MCF 10A (cell line): ENCODE measurements around the gene CAND2. TPM values are rescaled to one million over a fixed set of nuclear protein-coding genes. Genes with fewer than 3 reads are reported as not detected.

Experiments used
- BruUV-seq: library from RNA; stranded (reverse); fragments of 400-500 nt; replicated peaks from 2 replicates; lab custom pipeline; 2021; lab: Mats Ljungman, UMichigan
- CTCF ChIA-PET: fragments of 300-600 bp; sonication (Branson Sonifier 250); formaldehyde crosslinking; extraction: SDS; loops from one replicate; lab custom pipeline; 2021; ENCODE audit warnings: antibody characterized with exemption, inconsistent platforms; lab: Yijun Ruan, JAX
- POLR2A ChIA-PET: fragments of 300-600, 350-650 bp; sonication (Branson Sonifier 250); formaldehyde crosslinking; extraction: SDS; loops from one replicate; lab custom pipeline; 2020; ENCODE audit warnings: antibody characterized with exemption, inconsistent platforms; lab: Yijun Ruan, JAX
- DNase-seq: peaks from one replicate; pipeline ENCODE4 v3.0.0-alpha.2; 2018; ENCODE audit not compliant: unreplicated experiment
- H3K27ac Mint-ChIP-seq: one replicate; pipeline ENCODE4 v1.8.0; 2022; ENCODE audit warnings: mild to moderate bottlenecking, low read depth, mixed read lengths; ENCODE audit not compliant: unreplicated experiment
- H3K27me3 Mint-ChIP-seq: one replicate; pipeline ENCODE4 v1.8.0; 2022; ENCODE audit warnings: mixed read lengths; ENCODE audit not compliant: insufficient read depth, unreplicated experiment
- H3K36me3 Mint-ChIP-seq: one replicate; pipeline ENCODE4 v1.8.0; 2022; ENCODE audit warnings: mild to moderate bottlenecking, moderate library complexity, mixed read lengths; ENCODE audit not compliant: insufficient read depth, unreplicated experiment
- H3K4me1 Mint-ChIP-seq: one replicate; pipeline ENCODE4 v1.8.0; 2022; ENCODE audit warnings: mixed read lengths; ENCODE audit not compliant: insufficient read depth, unreplicated experiment
- H3K4me3 Mint-ChIP-seq: one replicate; pipeline ENCODE4 v1.8.0; 2022; ENCODE audit warnings: mild to moderate bottlenecking, moderate library complexity, mixed read lengths; ENCODE audit not compliant: unreplicated experiment
- H3K9me3 Mint-ChIP-seq: one replicate; pipeline ENCODE4 v1.8.0; 2022; ENCODE audit warnings: mixed read lengths; ENCODE audit not compliant: unreplicated experiment
- intact Hi-C: fragments of 100-400 bp; cut with micrococcal nuclease; formaldehyde crosslinking; loops from 2 replicates; pipeline ENCODE4 v1.14.1; 2022
- total RNA-seq: library from RNA; stranded (reverse); gene quantifications from 2 replicates; pipeline ENCODE4 v1.2.3, GENCODE V29; 2022
- TF ChIP-seq, protein P1 (sequence below): fragments of 200-600 bp; IDR thresholded peaks from one replicate; pipeline ENCODE4 v1.8.0; 2022; ENCODE audit warnings: antibody characterized with exemption, mild to moderate bottlenecking; ENCODE audit not compliant: unreplicated experiment

The CAND2 gene
- total RNA-seq, 1 experiment from 2014 or later, result not detected

DNA sequence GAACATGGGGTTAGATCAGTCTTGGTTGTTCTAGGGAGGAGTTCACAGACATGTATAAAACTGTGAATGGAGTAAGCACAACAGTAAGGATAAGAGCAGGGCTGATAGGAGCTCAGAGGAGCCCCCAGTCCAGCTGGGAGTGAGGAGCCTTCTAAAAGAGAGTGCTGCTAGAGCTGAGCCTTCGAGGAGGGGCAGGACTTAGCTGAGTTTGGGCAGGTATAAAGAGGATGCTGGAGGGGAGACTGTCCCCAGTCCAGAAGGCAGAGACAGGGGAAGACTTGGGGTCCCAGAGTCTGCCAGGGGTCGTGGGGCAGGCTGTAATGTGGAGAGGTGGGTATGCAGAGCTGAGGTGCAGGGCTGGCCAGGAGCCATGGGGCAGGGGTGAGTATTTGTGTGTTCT lies 12.1 kb downstream of the CAND2 start:
- no peak overlapping the region for H3K4me3 Mint-ChIP-seq
- TF ChIP-seq, protein P1, sequence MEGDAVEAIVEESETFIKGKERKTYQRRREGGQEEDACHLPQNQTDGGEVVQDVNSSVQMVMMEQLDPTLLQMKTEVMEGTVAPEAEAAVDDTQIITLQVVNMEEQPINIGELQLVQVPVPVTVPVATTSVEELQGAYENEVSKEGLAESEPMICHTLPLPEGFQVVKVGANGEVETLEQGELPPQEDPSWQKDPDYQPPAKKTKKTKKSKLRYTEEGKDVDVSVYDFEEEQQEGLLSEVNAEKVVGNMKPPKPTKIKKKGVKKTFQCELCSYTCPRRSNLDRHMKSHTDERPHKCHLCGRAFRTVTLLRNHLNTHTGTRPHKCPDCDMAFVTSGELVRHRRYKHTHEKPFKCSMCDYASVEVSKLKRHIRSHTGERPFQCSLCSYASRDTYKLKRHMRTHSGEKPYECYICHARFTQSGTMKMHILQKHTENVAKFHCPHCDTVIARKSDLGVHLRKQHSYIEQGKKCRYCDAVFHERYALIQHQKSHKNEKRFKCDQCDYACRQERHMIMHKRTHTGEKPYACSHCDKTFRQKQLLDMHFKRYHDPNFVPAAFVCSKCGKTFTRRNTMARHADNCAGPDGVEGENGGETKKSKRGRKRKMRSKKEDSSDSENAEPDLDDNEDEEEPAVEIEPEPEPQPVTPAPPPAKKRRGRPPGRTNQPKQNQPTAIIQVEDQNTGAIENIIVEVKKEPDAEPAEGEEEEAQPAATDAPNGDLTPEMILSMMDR, result no peak
- no peaks in the 10 kb centered on the region for H3K27me3 Mint-ChIP-seq
- DNase-seq, result no peak
- ChIA-PET CTCF (interaction anchor here (0.6 to 4.5 kb wide), 4 partner anchors 9 to 178 kb away, joined by 3 to 22 read pairs (median 4); no protein-coding TSS in a partner anchor), POLR2A (interaction anchor here (0.6 kb wide), 1 partner anchor 55 kb away, joined by 4 read pairs; no protein-coding TSS in a partner anchor)
- H3K4me1 Mint-ChIP-seq, result no peaks in the 10 kb centered on the region
- no TSS peak for BruUV-seq
- peaks cover 5% of the 10 kb centered on the region for H3K36me3 Mint-ChIP-seq
- no peaks in the 10 kb centered on the region for H3K9me3 Mint-ChIP-seq
- peak overlapping the region; percentile 76 for H3K27ac Mint-ChIP-seq
- intact Hi-C loops, result no loop called here

- Mint-ChIP-seq H3K36me3 (peaks cover 5% of the 10 kb centered on the region), H3K9me3 (no peaks in the 10 kb centered on the region), H3K27ac (peak overlapping the region; percentile 76), H3K4me1 (no peaks in the 10 kb centered on the region), H3K27me3 (no peaks in the 10 kb centered on the region), H3K4me3 (peak overlapping the region; percentile 22)
- ChIA-PET POLR2A (no interaction called here), CTCF (interaction anchor here (0.6 to 4.5 kb wide), 5 partner anchors 30 to 178 kb away, joined by 3 to 22 read pairs (median 3); no protein-coding TSS in a partner anchor)
- TF ChIP-seq, protein P1, result no peak
- DNase-seq, result no peak
- intact Hi-C loops, result no loop called here
- no TSS peak for BruUV-seq
Observed at GRCh38 chr3:12809001-12809400, 12.5 kb downstream of the CAND2 start.

DNA sequence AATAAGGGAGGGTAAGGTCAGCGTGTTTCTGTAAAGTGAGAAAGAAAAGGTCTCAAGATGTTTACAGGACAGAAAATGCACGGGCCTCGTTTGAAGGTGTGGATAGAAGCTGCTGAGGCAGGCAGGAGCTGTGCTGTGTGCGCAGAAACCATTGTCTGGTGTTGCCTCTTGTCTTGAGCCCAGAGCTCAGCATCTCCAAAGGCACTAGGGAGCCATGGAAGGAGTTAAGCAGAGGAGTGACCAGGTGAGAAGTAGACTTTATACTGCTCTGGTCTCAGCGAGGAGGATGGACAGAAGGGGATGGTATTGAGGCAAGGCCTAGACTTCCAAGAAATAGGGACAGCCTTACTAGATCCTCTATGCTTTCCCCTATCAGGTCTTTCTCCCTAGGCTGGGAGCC lies 13.0 kb downstream of the CAND2 start:
- Mint-ChIP-seq H3K36me3 (peaks cover 5% of the 10 kb centered on the region), H3K4me3 (peak overlapping the region; percentile 22), H3K9me3 (no peaks in the 10 kb centered on the region), H3K27me3 (no peaks in the 10 kb centered on the region), H3K4me1 (no peaks in the 10 kb centered on the region), H3K27ac (no peak overlapping the region)
- no TSS peak for BruUV-seq
- intact Hi-C loops, result no loop called here
- DNase-seq, result no peak
- ChIA-PET CTCF (interaction anchor here (0.6 to 4.5 kb wide), 7 partner anchors 10 to 101 kb away, joined by 3 to 22 read pairs (median 4); no protein-coding TSS in a partner anchor), POLR2A (no interaction called here)
- TF ChIP-seq, protein P1, result no peak

DNA sequence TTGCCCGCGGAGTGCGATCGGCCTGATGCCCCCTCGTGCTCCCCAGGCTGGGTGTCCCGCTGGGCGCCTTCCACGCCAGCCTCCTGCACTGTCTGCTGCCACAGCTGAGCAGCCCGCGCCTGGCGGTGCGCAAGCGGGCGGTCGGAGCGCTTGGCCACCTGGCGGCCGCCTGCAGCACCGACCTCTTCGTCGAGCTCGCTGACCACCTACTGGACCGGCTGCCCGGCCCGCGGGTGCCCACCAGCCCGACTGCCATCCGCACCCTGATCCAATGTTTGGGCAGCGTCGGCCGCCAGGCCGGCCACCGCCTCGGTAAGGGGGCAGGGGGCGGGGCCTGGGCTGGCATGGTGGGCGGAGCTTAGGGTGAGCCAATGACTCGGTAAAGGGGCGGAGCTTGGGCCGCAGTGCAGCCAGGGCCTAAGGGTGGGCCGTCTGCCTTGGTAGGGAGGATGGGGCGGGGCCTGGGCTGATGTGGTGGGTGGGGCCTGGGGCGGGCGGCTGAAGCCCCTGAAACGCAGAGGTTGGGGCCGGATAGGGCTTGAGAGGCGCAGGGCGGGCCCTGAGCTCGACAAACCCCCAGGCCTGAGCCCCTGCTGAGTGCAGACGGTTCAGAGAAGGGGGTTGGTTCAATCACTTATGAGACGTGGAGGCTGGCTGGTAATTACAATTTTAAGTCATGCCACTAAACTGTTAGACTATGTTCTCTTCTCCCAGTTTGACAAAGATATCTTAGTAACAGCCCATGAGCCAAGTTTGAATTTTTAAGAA lies 13.7 kb downstream of the CAND2 start:
- no peaks in the 10 kb centered on the region for H3K4me1 Mint-ChIP-seq
- ChIA-PET POLR2A (interaction anchor here (0.7 to 1.2 kb wide), 4 partner anchors 13 to 1248 kb away, joined by 3 to 8 read pairs (median 3); partner anchors contain the start of gene RPL32), CTCF (interaction anchor here (0.7 to 4.5 kb wide), 9 partner anchors 9 to 102 kb away, joined by 3 to 22 read pairs (median 4); partner anchors contain the start of gene TMEM40)
- BruUV-seq, result no TSS peak
- peak overlapping the region; percentile 22 for H3K4me3 Mint-ChIP-seq
- intact Hi-C loops, result no loop called here
- peak; percentile 84 for DNase-seq
- H3K36me3 Mint-ChIP-seq, result peaks cover 5% of the 10 kb centered on the region
- no peak overlapping the region for H3K27ac Mint-ChIP-seq
- no peaks in the 10 kb centered on the region for H3K27me3 Mint-ChIP-seq
- TF ChIP-seq, protein P1, result peak; percentile 65
- H3K9me3 Mint-ChIP-seq, result no peaks in the 10 kb centered on the region
